GM18517 (cell line): ENCODE results near the gene HENMT1.
"Not testable (repeated sequence)": the region's sequence is repeated elsewhere in the genome, so short reads cannot be mapped to it uniquely, and the experiment has no call there.

Experiments
- ATAC-seq: cut with Tn5 transposase; IDR thresholded peaks from one replicate; pipeline ENCODE4 v1.9.1; 2021; ENCODE audit warnings: mild to moderate bottlenecking, moderate library complexity; ENCODE audit not compliant: unreplicated experiment

HENMT1 gene

GRCh38 chr1:108661030-108661609, at the start of gene HENMT1:
HENMT1 (minus strand) TSS chr1:108661093; CDS start chr1:108659884, 1,209 bp downstream.
- ATAC-seq = peak; percentile 85

GRCh38 chr1:108708691-108709660, 48.1 kb upstream of the HENMT1 start:
- ATAC-seq = no peak

DNA sequence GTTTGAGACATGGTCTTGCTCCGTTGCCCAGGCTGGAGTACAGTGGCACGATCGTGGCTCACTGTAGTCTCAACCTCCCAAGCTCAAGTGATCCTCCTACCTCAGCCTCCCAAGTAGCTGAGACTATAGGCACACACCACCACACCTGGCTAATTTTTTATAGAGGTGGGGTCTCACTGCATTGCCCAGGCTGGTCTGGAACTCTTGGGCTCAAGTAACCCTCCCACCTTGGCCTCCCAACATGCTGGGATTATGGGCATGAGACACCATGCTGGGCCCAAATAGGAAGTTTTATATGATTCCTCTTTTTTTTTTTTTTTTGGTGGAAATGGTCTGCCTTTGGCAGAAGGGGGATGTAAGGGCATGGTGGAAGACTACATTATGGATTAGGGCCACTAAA, 45.8 kb upstream of the HENMT1 start:
- no peak for ATAC-seq

GRCh38 chr1:108704496-108704895, 43.6 kb upstream of the HENMT1 start:
- ATAC-seq = no peak

DNA sequence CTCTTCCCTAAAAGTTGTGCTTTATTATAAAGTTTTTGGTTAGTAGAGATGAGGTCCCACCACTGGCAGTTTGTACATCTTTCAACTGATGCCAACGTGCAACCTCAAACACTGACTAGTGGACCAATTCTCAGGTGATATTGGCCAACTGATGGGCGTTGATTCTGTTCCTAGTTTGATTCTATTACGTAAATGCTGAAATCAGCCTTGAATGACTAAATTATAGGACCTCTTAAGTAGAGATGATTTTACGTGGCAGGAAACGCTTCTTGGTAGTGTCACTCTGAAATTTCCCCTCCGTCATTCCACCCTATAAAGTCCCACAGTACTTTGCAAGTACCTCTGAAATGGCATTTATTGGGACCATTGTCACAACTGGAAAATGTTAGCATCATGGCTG, 43.0 kb upstream of the HENMT1 start:
- no peak for ATAC-seq

GRCh38 chr1:108702109-108702508, 41.2 kb upstream of the HENMT1 start:
- not testable (repeated sequence) for ATAC-seq

DNA sequence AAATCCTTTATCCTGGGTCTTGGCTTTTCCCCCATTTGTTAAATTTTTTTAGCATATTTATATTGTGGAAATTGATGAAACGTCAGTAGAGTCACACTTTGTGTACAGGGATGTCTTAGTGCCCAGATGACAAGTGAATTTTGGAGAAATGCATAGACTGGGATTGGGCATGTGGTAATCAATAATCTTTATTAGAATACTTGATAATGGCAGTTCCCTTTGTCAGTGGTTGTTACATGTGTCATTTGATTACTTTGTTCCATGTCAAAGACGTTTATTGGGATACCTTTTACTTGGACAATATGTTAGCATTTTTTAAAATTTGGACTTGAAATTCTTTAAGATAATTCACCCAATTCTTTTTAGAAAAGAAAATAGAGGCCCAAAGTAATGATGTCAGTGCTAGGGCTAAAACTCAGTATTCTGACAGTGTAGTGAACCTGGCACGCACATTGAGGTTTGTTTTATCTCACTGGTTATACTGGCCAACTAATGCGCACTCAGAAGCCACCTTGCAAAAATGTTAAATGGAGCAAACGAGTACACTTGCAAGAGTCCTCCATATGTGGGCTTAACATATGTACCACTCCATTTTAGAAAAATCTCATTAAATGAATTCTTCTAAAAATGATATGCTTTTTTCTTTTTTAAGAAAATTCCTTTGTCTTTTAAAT, 40.4 kb upstream of the HENMT1 start:
- ATAC-seq = no peak

DNA sequence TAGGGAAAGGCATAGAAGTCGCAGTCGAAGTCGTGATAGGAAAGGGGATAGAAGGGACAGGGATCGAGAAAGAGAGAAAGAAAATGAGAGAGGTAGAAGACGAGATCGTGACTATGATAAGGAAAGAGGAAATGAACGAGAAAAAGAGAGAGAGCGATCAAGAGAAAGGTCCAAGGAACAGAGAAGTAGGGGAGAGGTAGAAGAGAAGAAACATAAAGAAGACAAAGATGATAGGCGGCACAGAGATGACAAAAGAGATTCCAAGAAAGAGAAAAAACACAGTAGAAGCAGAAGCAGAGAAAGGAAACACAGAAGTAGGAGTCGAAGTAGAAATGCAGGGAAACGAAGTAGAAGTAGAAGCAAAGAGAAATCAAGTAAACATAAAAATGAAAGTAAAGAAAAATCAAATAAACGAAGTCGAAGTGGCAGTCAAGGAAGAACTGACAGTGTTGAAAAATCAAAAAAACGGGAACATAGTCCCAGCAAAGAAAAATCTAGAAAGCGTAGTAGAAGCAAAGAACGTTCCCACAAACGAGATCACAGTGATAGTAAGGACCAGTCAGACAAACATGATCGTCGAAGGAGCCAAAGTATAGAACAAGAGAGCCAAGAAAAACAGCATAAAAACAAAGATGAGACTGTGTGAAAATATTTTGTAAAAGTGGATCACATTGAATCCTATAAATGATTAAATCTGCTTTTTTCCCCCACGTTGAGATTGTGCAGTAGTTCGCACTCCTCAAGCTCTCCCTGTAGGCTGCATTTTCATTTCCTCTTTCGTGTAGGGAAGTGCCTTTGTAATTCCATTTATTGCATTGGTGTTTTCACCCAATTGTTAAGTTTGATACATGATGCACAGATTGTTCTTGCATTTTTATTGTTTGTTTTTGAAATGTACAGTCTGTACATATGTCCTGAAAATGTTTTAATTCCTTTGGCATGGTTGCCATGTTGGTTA, 38.8 kb upstream of the HENMT1 start:
- no peak for ATAC-seq

DNA sequence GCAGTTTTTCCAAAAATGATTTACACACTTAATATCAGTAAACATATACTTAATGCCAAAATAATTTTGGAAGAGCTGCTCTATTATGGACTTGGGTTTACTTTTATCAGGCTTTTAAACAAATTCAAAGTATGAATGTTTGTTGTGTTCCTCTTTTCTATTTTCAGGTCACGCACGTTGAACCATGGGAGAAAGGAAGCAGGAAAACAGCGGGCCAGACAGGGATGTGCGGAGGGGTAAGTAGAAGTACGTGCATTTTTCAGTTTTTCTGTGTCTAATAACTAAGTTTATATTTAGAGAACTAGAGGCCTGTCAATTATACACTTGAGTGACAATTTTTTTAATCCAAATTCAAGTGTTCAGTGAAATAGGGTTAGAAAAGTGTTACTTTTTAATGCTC, 34.6 kb upstream of the HENMT1 start:
- no peak for ATAC-seq

GRCh38 chr1:108692724-108693655, 32.1 kb upstream of the HENMT1 start:
- ATAC-seq = peak; percentile 56

- ATAC-seq = peak; percentile 90
Measured at GRCh38 chr1:108691942-108692723, 31.2 kb upstream of the HENMT1 start, which contains the start of gene PRPF38B. PRPF38B (plus strand) TSS chr1:108692310; CDS start chr1:108692592, 282 bp downstream.

DNA sequence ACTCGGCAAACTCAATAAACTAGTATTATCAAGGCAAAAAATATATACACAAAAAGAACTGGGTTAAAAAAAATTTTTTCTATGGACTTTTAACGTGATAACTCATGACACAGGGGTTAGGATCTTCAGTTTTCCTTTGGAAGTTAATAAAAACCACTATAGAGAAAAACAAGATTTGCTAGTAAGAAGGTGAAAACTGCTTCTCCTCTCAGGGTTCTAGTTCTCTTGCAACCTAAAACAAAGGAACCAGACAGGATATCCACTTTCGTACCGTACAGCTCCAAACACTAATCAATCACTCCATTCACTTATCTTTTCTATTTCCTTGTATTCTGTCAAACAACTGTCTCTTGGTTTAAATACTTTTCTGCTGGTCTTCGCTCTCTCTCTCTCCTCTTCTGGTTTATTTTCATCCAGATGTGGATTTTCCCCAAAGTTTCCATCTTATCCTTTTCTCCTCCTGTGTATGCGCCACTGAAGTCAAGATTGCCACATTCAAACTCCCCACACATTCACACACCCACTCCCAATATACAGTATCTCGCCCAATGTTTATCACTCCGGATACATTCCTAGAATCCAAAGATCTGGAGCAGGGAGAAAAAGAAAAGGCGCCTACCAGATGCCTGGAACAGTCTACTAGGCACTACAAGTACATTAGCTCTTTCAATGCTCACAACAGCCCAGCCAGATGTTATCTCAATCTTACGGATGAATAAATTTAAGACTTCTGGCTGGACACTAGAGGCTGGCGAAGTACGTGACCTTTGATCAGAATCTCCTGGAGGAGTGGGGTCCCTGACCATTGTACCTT, 30.4 kb upstream of the HENMT1 start:
- ATAC-seq = peak; percentile 2

GRCh38 chr1:108686614-108687313, 25.9 kb upstream of the HENMT1 start:
- no peak for ATAC-seq

DNA sequence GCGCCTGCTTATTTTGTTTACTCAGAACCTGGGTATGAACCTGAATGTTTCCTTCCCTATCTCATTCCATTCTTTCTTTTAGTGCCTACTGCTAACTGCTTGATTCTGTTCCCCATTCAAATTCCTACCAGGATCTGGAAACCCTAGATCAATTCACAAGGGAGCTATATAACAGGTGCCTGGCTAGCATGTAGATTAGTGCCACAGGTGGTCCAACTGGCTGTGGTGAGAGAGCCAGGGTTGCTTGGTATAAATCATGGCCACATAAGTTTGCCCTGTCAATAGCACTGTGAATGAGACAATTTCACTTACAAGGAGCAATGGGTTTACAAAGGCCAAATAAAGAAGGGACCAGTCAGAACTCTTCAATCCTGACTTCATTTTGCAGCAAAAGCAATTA, 24.6 kb upstream of the HENMT1 start:
- ATAC-seq = no peak

DNA sequence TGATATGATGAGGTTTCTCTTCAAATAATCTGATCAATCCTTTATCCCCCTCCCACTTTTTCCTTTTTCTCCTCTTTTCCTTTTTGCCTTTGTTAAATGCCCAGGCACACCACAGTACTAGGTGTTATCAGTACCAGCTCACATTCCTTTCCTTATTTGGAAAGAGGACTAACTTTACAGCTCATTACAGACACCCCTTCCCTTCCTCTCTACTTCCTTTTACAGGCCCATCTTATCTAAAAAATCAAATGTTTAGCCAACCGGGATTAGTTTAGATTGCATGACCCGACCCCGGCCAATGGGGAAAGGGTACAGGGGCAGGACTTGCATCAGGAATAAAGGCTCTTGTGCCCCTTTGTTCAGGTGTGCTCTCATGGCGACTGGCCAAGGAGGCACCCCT, 20.8 kb upstream of the HENMT1 start:
- not testable (repeated sequence) for ATAC-seq

DNA sequence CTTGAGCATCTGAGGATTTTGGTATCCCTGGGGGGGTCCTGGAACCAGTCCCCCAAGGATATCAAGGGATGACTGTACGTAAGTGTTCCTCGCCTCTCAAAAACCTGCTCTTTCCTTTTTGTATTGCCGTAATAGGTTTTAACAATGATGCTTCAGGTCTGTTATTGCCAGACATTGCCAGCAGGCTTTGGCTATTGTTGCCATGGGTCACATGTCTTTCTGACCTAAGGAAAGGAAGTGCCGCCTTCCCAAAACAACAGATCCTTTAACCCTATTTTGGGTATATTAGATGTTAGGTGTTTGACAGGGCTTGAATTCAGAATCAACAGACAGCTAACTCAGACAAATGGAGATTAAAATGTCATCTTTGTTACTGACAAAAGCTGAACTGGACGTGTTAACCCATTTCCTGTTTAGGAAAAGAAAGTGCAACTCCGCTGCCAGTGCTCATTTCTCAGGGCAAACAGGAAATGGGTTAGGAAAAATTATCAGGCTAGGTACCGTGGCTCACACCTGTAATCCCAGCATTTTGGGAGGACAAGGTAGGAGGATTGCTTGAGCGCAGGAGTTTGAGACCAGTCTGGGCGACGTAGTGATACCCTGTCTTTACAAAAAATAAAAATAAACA, 18.8 kb upstream of the HENMT1 start:
- no peak for ATAC-seq

- no peak for ATAC-seq
Measured at GRCh38 chr1:108678706-108679105, 17.8 kb upstream of the HENMT1 start.
